SK-N-SH treated with all-trans-retinoic acid at 6 μM for 48 hours (cell line): ENCODE results near the gene RIT1.

ENCODE experiments used
- ATAC-seq: fragments of 200-7000 bp; cut with Tn5 transposase; 3 replicates; pipeline ENCODE4 v1.9.1; 2020; ENCODE audit warnings: mild to moderate bottlenecking, moderate library complexity
- ARNTL ChIP-seq: fragments of 450-650 bp; formaldehyde crosslinking; IDR thresholded peaks from 2 replicates; pipeline ENCODE4 v1.5.0; 2020; ENCODE audit warnings: low read depth, mild to moderate bottlenecking, moderate library complexity, borderline replicate concordance
- BACH2 ChIP-seq: fragments of 250-450 bp; sonication (Bioruptor Pico); IDR thresholded peaks from 2 replicates; pipeline ENCODE4 v1.9.0; 2021; ENCODE audit warnings: mild to moderate bottlenecking, borderline replicate concordance
- CSDC2 ChIP-seq: fragments of 250-450 bp; sonication (Bioruptor Pico); IDR thresholded peaks from 2 replicates; pipeline ENCODE4 v1.5.0; 2020; ENCODE audit warnings: mild to moderate bottlenecking, moderate library complexity
- ESRRG ChIP-seq: fragments of 250-450 bp; sonication (Bioruptor Pico); IDR thresholded peaks from 2 replicates; pipeline ENCODE4 v1.6.1; 2021; ENCODE audit warnings: mild to moderate bottlenecking
- GLIS3 ChIP-seq: fragments of 250-450 bp; sonication (Bioruptor Pico); IDR thresholded peaks from 2 replicates; pipeline ENCODE4 v1.5.0; 2020; ENCODE audit warnings: mild to moderate bottlenecking, moderate library complexity
- ISL1 ChIP-seq: fragments of 250-450 bp; sonication (Bioruptor Pico); IDR thresholded peaks from 2 replicates; pipeline ENCODE4 v2.1.2; 2022; ENCODE audit warnings: mild to moderate bottlenecking, moderate library complexity
- OSR1 ChIP-seq: fragments of 250-450 bp; sonication (Bioruptor Pico); IDR thresholded peaks from 2 replicates; pipeline ENCODE4 v1.8.0; 2022; ENCODE audit warnings: moderate library complexity, mild to moderate bottlenecking, inconsistent platforms
- PPARA ChIP-seq: fragments of 250-450 bp; sonication (Bioruptor Pico); IDR thresholded peaks from 2 replicates; pipeline ENCODE4 v1.5.0; 2020; ENCODE audit warnings: mild to moderate bottlenecking, borderline replicate concordance
- RARB ChIP-seq: fragments of 250-450 bp; sonication (Bioruptor Pico); IDR thresholded peaks from 2 replicates; pipeline ENCODE4 v1.8.0; 2021; ENCODE audit warnings: mild to moderate bottlenecking, moderate library complexity
- SNAI2 ChIP-seq: fragments of 250-450 bp; sonication (Bioruptor Pico); IDR thresholded peaks from 2 replicates; pipeline ENCODE4 v1.5.0; 2020; ENCODE audit warnings: mild to moderate bottlenecking, moderate library complexity
- TCF4 ChIP-seq: fragments of 250-450 bp; sonication (Bioruptor Pico); IDR thresholded peaks from 2 replicates; pipeline ENCODE4 v1.8.0; 2021; ENCODE audit warnings: mild to moderate bottlenecking, moderate library complexity, borderline replicate concordance
- TOX ChIP-seq: fragments of 250-450 bp; sonication (Bioruptor Pico); IDR thresholded peaks from 2 replicates; pipeline ENCODE4 v1.8.0; 2021; ENCODE audit warnings: mild to moderate bottlenecking, moderate library complexity, borderline replicate concordance
- ZC3H10 ChIP-seq: fragments of 250-450 bp; sonication (Bioruptor Pico); IDR thresholded peaks from 2 replicates; pipeline ENCODE4 v1.5.1; 2021; ENCODE audit warnings: mild to moderate bottlenecking, moderate library complexity
- ZFP3 ChIP-seq: fragments of 250-450 bp; sonication (Bioruptor Pico); IDR thresholded peaks from 2 replicates; pipeline ENCODE4 v1.5.0; 2020; ENCODE audit warnings: mild to moderate bottlenecking, moderate library complexity
- ZFP30 ChIP-seq: fragments of 450-650 bp; formaldehyde crosslinking; IDR thresholded peaks from 2 replicates; pipeline ENCODE4 v1.5.0; 2022; ENCODE audit warnings: mild to moderate bottlenecking, moderate library complexity
- ZNF565 ChIP-seq: fragments of 450-650 bp; formaldehyde crosslinking; conservative IDR thresholded peaks from 2 replicates; pipeline ENCODE4 v1.5.0; 2020; ENCODE audit warnings: low read depth, mild to moderate bottlenecking, moderate library complexity
- ZNF70 ChIP-seq: fragments of 450-650 bp; formaldehyde crosslinking; IDR thresholded peaks from 2 replicates; pipeline ENCODE4 v1.5.0; 2020; ENCODE audit warnings: mild to moderate bottlenecking, moderate library complexity
- ZNF8 ChIP-seq: fragments of 450-650 bp; formaldehyde crosslinking; IDR thresholded peaks from 2 replicates; pipeline ENCODE4 v1.5.0; 2020; ENCODE audit warnings: mild to moderate bottlenecking, moderate library complexity
- TF ChIP-seq, protein P1 (sequence below): fragments of 250-450 bp; sonication (Bioruptor Pico); IDR thresholded peaks from 2 replicates; pipeline ENCODE4 v1.8.0; 2020; ENCODE audit warnings: mild to moderate bottlenecking, moderate library complexity, borderline replicate concordance
- TF ChIP-seq, protein P2 (sequence below): fragments of 250-450 bp; sonication (Bioruptor Pico); IDR thresholded peaks from 2 replicates; pipeline ENCODE4 v1.8.0; 2021; ENCODE audit warnings: low read depth, mild to moderate bottlenecking, moderate library complexity, borderline replicate concordance
- TF ChIP-seq, protein P3 (sequence below): fragments of 250-450 bp; sonication (Bioruptor Pico); IDR thresholded peaks from 2 replicates; pipeline ENCODE4 v1.5.1; 2020; ENCODE audit warnings: low read depth, mild to moderate bottlenecking, moderate library complexity
- TF ChIP-seq, protein P4 (sequence below): fragments of 250-450 bp; sonication (Bioruptor Pico); IDR thresholded peaks from 2 replicates; pipeline ENCODE4 v1.5.1; 2021; ENCODE audit warnings: mild to moderate bottlenecking, moderate library complexity
- TF ChIP-seq, protein P5 (sequence below): fragments of 250-450 bp; sonication (Bioruptor Pico); IDR thresholded peaks from 2 replicates; pipeline ENCODE4 v1.5.0; 2020; ENCODE audit warnings: mild to moderate bottlenecking, moderate library complexity

RIT1 gene, protein sequence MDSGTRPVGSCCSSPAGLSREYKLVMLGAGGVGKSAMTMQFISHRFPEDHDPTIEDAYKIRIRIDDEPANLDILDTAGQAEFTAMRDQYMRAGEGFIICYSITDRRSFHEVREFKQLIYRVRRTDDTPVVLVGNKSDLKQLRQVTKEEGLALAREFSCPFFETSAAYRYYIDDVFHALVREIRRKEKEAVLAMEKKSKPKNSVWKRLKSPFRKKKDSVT

DNA sequence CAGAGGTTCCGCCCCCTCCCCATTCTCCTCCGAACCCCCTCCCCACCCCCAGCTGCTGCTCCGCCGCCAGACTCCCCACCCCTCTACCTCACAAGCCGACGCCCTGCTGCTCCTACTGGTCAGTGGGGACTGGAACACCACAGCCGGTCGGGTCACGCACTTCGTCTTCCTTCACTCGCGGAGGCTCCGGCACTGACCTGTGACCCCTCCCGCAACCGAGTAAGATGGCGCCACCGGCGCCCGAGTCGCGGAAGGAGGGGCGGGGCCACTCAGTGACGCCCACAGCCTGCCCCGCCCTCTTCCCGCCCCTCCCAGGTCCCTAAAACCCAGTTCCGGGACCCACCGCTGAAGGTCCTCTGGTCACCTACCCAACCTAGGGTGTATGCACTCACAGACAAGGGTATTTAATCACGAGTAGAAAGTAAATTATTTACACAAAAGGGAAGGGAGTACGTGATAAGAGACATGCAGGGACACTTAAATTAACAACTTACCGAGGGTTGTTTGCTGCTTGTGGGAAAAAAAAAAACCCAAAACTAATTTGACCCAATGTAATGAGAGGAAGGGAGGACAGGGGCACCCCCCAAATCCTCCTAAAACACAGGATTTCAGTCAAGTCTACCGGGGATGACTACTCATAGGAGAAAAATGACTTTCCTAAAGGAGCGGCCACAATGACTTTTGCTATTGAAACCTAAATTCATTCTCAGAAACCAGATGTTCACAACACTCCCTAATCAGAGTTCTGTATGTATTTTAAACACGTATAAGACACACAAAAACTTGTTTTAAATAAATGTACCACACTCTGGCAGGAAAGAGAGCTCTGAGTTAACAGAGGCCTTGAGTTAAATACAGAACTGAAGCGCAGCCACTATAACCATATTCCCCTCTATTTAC lies at the start of gene RIT1:
Gene RIT1, minus strand, starts transcription at position 194 of the 900 bp plus-strand sequence. CDS start 588 bp downstream, outside the sequence.
- TF ChIP-seq GLIS3 (CRISPR knock-in tag) (0 out of 2 replicates have a peak, but pooled peaks have one; percentile 5), SNAI2 (CRISPR knock-in tag) (no peak), ZNF565 (no peak), ZFP3 (CRISPR knock-in tag) (no peak), ESRRG (no peak), OSR1 (CRISPR knock-in tag) (no peak), ZFP30 (CRISPR knock-in tag) (no peak), TOX (0 out of 2 replicates have a peak, but pooled peaks have one; percentile 20), ZC3H10 (peak; percentile 67; the same call in 1 of the 2 replicates), ARNTL (CRISPR knock-in tag) (no peak), ISL1 (CRISPR knock-in tag) (no peak)
- TF ChIP-seq, protein P1, sequence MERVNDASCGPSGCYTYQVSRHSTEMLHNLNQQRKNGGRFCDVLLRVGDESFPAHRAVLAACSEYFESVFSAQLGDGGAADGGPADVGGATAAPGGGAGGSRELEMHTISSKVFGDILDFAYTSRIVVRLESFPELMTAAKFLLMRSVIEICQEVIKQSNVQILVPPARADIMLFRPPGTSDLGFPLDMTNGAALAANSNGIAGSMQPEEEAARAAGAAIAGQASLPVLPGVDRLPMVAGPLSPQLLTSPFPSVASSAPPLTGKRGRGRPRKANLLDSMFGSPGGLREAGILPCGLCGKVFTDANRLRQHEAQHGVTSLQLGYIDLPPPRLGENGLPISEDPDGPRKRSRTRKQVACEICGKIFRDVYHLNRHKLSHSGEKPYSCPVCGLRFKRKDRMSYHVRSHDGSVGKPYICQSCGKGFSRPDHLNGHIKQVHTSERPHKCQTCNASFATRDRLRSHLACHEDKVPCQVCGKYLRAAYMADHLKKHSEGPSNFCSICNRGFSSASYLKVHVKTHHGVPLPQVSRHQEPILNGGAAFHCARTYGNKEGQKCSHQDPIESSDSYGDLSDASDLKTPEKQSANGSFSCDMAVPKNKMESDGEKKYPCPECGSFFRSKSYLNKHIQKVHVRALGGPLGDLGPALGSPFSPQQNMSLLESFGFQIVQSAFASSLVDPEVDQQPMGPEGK (CRISPR knock-in tag): no peak
- TF ChIP-seq, protein P2, sequence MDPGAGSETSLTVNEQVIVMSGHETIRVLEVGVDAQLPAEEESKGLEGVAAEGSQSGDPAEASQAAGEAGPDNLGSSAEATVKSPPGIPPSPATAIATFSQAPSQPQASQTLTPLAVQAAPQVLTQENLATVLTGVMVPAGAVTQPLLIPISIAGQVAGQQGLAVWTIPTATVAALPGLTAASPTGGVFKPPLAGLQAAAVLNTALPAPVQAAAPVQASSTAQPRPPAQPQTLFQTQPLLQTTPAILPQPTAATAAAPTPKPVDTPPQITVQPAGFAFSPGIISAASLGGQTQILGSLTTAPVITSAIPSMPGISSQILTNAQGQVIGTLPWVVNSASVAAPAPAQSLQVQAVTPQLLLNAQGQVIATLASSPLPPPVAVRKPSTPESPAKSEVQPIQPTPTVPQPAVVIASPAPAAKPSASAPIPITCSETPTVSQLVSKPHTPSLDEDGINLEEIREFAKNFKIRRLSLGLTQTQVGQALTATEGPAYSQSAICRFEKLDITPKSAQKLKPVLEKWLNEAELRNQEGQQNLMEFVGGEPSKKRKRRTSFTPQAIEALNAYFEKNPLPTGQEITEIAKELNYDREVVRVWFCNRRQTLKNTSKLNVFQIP: no peak; the same call in 1 of the 2 replicates
- TF ChIP-seq, protein P3, sequence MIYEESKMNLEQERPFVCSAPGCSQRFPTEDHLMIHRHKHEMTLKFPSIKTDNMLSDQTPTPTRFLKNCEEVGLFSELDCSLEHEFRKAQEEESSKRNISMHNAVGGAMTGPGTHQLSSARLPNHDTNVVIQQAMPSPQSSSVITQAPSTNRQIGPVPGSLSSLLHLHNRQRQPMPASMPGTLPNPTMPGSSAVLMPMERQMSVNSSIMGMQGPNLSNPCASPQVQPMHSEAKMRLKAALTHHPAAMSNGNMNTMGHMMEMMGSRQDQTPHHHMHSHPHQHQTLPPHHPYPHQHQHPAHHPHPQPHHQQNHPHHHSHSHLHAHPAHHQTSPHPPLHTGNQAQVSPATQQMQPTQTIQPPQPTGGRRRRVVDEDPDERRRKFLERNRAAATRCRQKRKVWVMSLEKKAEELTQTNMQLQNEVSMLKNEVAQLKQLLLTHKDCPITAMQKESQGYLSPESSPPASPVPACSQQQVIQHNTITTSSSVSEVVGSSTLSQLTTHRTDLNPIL: no peak
- ATAC-seq: peak; percentile 93

DNA sequence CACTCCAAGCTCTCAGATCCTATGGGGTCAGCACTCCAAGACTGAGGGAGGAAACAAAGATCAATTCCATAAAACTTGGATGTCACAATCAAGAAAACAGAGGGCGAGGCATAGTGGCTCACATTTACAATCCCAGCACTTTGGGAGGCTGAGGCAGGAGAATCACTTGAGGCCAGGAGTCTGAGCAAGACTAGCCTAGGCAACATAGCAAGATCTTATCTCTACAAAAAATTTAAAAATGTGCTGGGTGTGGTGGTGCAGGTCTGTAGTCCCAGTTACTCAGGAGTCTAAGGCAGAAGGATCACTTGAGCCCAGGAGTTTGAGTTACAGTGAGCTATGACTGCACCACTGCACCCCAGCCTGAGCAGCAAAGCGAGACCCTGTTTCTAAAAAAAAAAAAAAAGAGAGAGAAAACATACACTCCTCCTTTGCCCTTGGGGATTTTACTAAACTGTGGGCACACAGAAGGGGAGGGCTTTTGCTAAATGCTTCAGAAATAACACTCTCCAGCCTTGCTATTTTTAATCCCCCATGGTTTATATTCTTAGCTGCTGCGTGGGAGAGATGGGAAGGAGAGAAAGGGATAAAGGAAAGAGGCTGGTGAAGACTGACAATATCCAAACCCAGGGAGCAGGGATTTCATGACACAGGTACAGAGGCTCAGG lies 49.1 kb upstream of the RIT1 start:
- ATAC-seq: no peak
- TF ChIP-seq, protein P4, sequence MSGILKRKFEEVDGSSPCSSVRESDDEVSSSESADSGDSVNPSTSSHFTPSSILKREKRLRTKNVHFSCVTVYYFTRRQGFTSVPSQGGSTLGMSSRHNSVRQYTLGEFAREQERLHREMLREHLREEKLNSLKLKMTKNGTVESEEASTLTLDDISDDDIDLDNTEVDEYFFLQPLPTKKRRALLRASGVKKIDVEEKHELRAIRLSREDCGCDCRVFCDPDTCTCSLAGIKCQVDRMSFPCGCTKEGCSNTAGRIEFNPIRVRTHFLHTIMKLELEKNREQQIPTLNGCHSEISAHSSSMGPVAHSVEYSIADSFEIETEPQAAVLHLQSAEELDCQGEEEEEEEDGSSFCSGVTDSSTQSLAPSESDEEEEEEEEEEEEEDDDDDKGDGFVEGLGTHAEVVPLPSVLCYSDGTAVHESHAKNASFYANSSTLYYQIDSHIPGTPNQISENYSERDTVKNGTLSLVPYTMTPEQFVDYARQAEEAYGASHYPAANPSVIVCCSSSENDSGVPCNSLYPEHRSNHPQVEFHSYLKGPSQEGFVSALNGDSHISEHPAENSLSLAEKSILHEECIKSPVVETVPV (CRISPR knock-in tag): no peak
- TF ChIP-seq ZC3H10 (no peak), TCF4 (CRISPR knock-in tag) (no peak), ZNF8 (CRISPR knock-in tag) (no peak), BACH2 (CRISPR knock-in tag) (no peak), PPARA (CRISPR knock-in tag) (no peak), ZNF70 (CRISPR knock-in tag) (no peak), ISL1 (CRISPR knock-in tag) (no peak), ZFP30 (CRISPR knock-in tag) (no peak), GLIS3 (CRISPR knock-in tag) (no peak), CSDC2 (CRISPR knock-in tag) (no peak), RARB (no peak), ZNF565 (no peak), SNAI2 (CRISPR knock-in tag) (no peak)
- TF ChIP-seq, protein P1 (CRISPR knock-in tag): no peak
- TF ChIP-seq, protein P2: no peak
- TF ChIP-seq, protein P5, sequence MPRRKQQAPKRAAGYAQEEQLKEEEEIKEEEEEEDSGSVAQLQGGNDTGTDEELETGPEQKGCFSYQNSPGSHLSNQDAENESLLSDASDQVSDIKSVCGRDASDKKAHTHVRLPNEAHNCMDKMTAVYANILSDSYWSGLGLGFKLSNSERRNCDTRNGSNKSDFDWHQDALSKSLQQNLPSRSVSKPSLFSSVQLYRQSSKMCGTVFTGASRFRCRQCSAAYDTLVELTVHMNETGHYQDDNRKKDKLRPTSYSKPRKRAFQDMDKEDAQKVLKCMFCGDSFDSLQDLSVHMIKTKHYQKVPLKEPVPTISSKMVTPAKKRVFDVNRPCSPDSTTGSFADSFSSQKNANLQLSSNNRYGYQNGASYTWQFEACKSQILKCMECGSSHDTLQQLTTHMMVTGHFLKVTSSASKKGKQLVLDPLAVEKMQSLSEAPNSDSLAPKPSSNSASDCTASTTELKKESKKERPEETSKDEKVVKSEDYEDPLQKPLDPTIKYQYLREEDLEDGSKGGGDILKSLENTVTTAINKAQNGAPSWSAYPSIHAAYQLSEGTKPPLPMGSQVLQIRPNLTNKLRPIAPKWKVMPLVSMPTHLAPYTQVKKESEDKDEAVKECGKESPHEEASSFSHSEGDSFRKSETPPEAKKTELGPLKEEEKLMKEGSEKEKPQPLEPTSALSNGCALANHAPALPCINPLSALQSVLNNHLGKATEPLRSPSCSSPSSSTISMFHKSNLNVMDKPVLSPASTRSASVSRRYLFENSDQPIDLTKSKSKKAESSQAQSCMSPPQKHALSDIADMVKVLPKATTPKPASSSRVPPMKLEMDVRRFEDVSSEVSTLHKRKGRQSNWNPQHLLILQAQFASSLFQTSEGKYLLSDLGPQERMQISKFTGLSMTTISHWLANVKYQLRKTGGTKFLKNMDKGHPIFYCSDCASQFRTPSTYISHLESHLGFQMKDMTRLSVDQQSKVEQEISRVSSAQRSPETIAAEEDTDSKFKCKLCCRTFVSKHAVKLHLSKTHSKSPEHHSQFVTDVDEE (CRISPR knock-in tag): no peak
- TF ChIP-seq, protein P3: no peak
